CD4-positive, alpha-beta memory T cell (primary cell): ENCODE measurements around the gene LUZP1. TPM values are rescaled to one million over a fixed set of nuclear protein-coding genes. Genes with fewer than 3 reads are reported as not detected.
A peak's percentile ranks its signal among the peaks of the same experiment; 100 is the strongest.

Experiments
- CTCF ChIA-PET: fragments of 350-600 bp; sonication (Branson Sonifier 250); formaldehyde crosslinking; loops from one replicate; lab custom pipeline; 2021; ENCODE audit warnings: inconsistent platforms; ENCODE audit not compliant: partially characterized antibody; lab: Charles Lee
- POLR2A ChIA-PET: fragments of 350-600 bp; sonication (Branson Sonifier 250); formaldehyde crosslinking; loops from one replicate; lab custom pipeline; 2021; ENCODE audit not compliant: partially characterized antibody; lab: Charles Lee
- DNase-seq, 5 donors: peaks; one replicate each; pipeline versions ENCODE4 v3.0.0 to v3.0.0-alpha.2; 2020 to 2022; ENCODE audit warnings: mixed read lengths in 1 of 5
- H3K27ac ChIP-seq: one replicate; pipeline ENCODE4 v1.7.0; 2013; ENCODE audit warnings: low read depth, low read length
- H3K27me3 ChIP-seq: 2 replicates; pipeline ENCODE4 v1.7.0; 2013; ENCODE audit warnings: mild to moderate bottlenecking, low read length, moderate library complexity; ENCODE audit not compliant: insufficient read depth
- H3K36me3 ChIP-seq: 2 replicates; pipeline ENCODE4 v1.7.0; 2013; ENCODE audit warnings: mild to moderate bottlenecking, low read length, moderate library complexity; ENCODE audit not compliant: insufficient read depth
- H3K4me1 ChIP-seq: 2 replicates; pipeline ENCODE4 v1.7.0; 2013; ENCODE audit warnings: mild to moderate bottlenecking, low read length, moderate library complexity; ENCODE audit not compliant: insufficient read depth
- H3K4me3 ChIP-seq, 2 donors: one replicate each; pipeline ENCODE4 v1.7.0; 2013; ENCODE audit warnings: low read length in 2 of 2, mild to moderate bottlenecking in 1 of 2
- H3K9me3 ChIP-seq, 2 donors: one replicate each; pipeline ENCODE4 v1.7.0; 2013; ENCODE audit warnings: low read length in 2 of 2, control low read depth in 1 of 2; ENCODE audit not compliant: control insufficient read depth in 1 of 2
- H3K27ac Mint-ChIP-seq, 7 donors: one replicate each; pipeline ENCODE4 v1.8.0; 2020 to 2021; ENCODE audit warnings: mixed read lengths in 7 of 7, mild to moderate bottlenecking in 6 of 7, inconsistent platforms in 3 of 7, moderate library complexity in 3 of 7
- H3K27me3 Mint-ChIP-seq, 2 donors: one replicate each; pipeline ENCODE4 v1.8.0; 2020 to 2021; ENCODE audit warnings: mixed read lengths in 2 of 2
- H3K36me3 Mint-ChIP-seq, 2 donors: one replicate each; pipeline ENCODE4 v1.8.0; 2020 to 2021; ENCODE audit warnings: mixed read lengths in 2 of 2, inconsistent platforms in 1 of 2, mild to moderate bottlenecking in 1 of 2
- H3K4me1 Mint-ChIP-seq, 4 donors: one replicate each; pipeline ENCODE4 v1.8.0; 2020 to 2021; ENCODE audit warnings: mixed read lengths in 4 of 4, mild to moderate bottlenecking in 1 of 4
- H3K4me3 Mint-ChIP-seq, 8 donors: one replicate each; pipeline ENCODE4 v1.8.0; 2020 to 2021; ENCODE audit warnings: mixed read lengths in 8 of 8, mild to moderate bottlenecking in 7 of 8, moderate library complexity in 6 of 8, inconsistent platforms in 3 of 8
- H3K9me3 Mint-ChIP-seq, 8 donors: one replicate each; pipeline ENCODE4 v1.8.0; 2020 to 2021; ENCODE audit warnings: mixed read lengths in 8 of 8, mild to moderate bottlenecking in 5 of 8, inconsistent platforms in 3 of 8, moderate library complexity in 1 of 8
- intact Hi-C: fragments of 100-400 bp; cut with micrococcal nuclease; formaldehyde crosslinking; loops from one replicate; pipeline ENCODE4 v1.15.1; 2023
- polyA plus RNA-seq, 2 donors: library from polyadenylated mRNA; unstranded; fragments of 300-500 nt; fragmentation: Illumina TruSeq; gene quantifications; one replicate each; pipeline ENCODE4 v1.2.3, GENCODE V29; 2021
- total RNA-seq, 2 experiments: library from RNA; stranded (reverse); gene quantifications; one replicate each; pipeline ENCODE4 v1.2.3, GENCODE V29; 2021

The LUZP1 gene
- total and polyA plus RNA-seq, 4 experiments from 2014 or later: 11.6 to 39.3 (median 26.3) TPM

DNA sequence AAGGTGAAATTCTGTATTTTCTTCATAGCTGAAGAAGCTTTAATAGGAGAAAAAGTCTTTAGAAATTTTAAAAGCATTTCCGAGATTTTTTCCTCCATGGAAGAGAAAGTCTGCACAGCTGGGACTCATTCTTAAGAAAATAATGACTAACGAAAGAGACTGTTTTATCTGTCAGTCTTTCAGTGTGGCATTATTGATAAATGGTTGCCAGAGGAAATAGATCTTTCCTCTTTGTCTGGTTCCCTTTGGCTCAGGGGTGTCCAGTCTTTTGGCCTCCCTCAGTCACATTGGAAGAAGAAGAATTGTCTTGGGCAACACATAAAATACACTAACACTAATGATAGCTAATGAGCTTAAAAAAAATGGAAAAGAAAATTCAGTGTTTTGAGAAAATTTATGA is 99.5 kb downstream of the LUZP1 start:
- no peak overlapping the region for H3K27ac Mint-ChIP-seq
- DNase-seq: no peak
- H3K4me1 ChIP-seq: no peaks in the 10 kb centered on the region
- ChIA-PET POLR2A (interaction anchor here (1.3 kb wide), 1 partner anchor 11 kb away, joined by 3 read pairs; no protein-coding TSS in a partner anchor), CTCF (interaction anchor here (1.0 to 1.3 kb wide), 2 partner anchors 31 to 115 kb away, joined by 4 read pairs; no protein-coding TSS in a partner anchor)
- H3K27me3 ChIP-seq: no peaks in the 10 kb centered on the region
- H3K27ac ChIP-seq: no peak overlapping the region
- H3K9me3 ChIP-seq: no peaks in the 10 kb centered on the region
- peaks cover 0 to 3% (median under 1%) of the 10 kb centered on the region in 4 donors for H3K4me1 Mint-ChIP-seq
- no peaks in the 10 kb centered on the region for H3K9me3 Mint-ChIP-seq
- intact Hi-C loops: no loop called here
- peaks cover 49 to 85% of the 10 kb centered on the region in 2 donors for H3K36me3 Mint-ChIP-seq
- peaks cover 50% of the 10 kb centered on the region for H3K36me3 ChIP-seq
- no peaks in the 10 kb centered on the region for H3K27me3 Mint-ChIP-seq
- H3K4me3 Mint-ChIP-seq: no peak overlapping the region
- no peak overlapping the region for H3K4me3 ChIP-seq

DNA sequence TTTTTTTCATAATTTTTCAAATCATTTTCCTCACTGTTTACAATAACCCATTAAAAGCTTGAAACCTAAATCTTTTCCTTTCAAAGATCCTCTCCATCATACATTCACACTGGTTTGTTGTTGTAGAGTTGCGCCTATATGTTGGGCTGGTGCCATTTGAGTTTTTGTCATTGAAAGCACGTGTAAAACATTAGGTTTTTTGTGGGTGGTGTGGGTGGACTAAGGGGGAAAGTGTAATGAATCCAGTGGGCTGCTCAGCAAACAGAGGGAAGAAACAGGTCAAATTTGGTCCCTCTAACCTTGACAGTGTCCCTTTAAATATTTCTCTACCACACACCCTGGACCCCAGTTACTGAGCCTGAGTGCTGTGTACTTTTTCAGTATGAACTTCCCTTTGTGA is 102.6 kb downstream of the LUZP1 start:
- Histone ChIP-seq H3K4me3 (no peak overlapping the region), H3K9me3 (no peaks in the 10 kb centered on the region), H3K27ac (no peak overlapping the region), H3K27me3 (no peaks in the 10 kb centered on the region), H3K36me3 (peaks cover 42% of the 10 kb centered on the region), H3K4me1 (no peaks in the 10 kb centered on the region)
- H3K36me3 Mint-ChIP-seq: peaks cover 35 to 74% of the 10 kb centered on the region in 2 donors
- H3K27me3 Mint-ChIP-seq: no peaks in the 10 kb centered on the region
- ChIA-PET POLR2A (no interaction called here), CTCF (interaction anchor here (1.0 kb wide), 1 partner anchor 33 kb away, joined by 3 read pairs; no protein-coding TSS in a partner anchor)
- peak overlapping the region in 2 of 7 donors; percentile 36 to 40 for H3K27ac Mint-ChIP-seq
- H3K9me3 Mint-ChIP-seq: no peaks in the 10 kb centered on the region
- no peak for DNase-seq
- peaks cover 0 to 3% (median 0%) of the 10 kb centered on the region in 4 donors for H3K4me1 Mint-ChIP-seq
- H3K4me3 Mint-ChIP-seq: no peak overlapping the region
- intact Hi-C loops: no loop called here

DNA sequence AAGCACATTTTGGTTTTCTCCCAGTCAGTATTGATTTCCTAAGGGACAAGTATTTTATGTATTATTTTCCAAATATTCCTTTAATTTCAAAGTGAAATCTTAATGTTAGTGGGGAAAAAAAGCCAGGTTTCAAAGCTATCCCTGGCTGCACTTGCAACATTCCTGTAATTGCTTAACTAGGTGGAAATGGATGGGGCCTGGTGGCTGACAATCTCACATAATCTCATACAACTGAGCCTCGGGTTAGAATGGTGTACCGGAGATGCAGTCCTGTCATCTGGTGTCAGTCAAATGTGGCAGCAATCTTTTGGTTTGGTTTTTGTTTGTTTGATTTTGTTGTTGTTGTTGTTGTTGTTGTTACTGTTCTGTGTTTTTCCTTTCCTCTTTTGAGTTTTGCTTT is 103.3 kb downstream of the LUZP1 start:
- POLR2A ChIA-PET: no interaction called here
- Mint-ChIP-seq H3K27me3 (no peaks in the 10 kb centered on the region), H3K36me3 (peaks cover 38 to 77% of the 10 kb centered on the region in 2 donors), H3K9me3 (no peaks in the 10 kb centered on the region), H3K4me3 (no peak overlapping the region), H3K4me1 (peaks cover 0 to 4% (median under 1%) of the 10 kb centered on the region in 4 donors), H3K27ac (peak overlapping the region in 3 of 7 donors; percentile 12 to 88 (median 36))
- no peak for DNase-seq
- intact Hi-C loops: no loop called here
- Histone ChIP-seq H3K4me1 (no peaks in the 10 kb centered on the region), H3K27ac (no peak overlapping the region), H3K27me3 (no peaks in the 10 kb centered on the region), H3K9me3 (no peaks in the 10 kb centered on the region), H3K4me3 (no peak overlapping the region), H3K36me3 (peaks cover 45% of the 10 kb centered on the region)
- CTCF ChIA-PET: no interaction called here

DNA sequence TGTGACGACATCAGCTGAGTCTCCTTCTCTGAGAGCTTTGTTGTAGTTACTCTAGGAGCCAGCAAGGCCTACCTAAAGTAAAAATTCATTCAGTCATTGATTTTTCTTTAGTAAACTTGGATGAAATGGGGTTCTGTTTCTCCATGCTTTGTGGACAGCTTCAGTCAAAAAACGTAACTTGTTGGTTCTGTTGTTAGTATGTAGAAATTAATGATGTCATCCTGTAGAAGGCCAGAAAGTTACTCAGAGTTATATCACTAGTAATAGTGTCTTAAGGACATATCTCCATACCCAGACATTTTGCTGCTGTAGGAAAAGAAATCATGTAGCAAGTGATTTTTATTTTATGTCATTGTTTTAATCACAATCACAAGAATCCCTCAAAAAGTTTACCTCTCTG is 106.4 kb downstream of the LUZP1 start:
- Mint-ChIP-seq H3K4me1 (peaks cover 0 to 4% (median under 1%) of the 10 kb centered on the region in 4 donors), H3K27ac (no peak overlapping the region), H3K9me3 (no peaks in the 10 kb centered on the region), H3K36me3 (peaks cover 43 to 78% of the 10 kb centered on the region in 2 donors), H3K4me3 (no peak overlapping the region), H3K27me3 (no peaks in the 10 kb centered on the region)
- no peak overlapping the region for H3K4me3 ChIP-seq
- peaks cover 45% of the 10 kb centered on the region for H3K36me3 ChIP-seq
- no peaks in the 10 kb centered on the region for H3K27me3 ChIP-seq
- H3K27ac ChIP-seq: no peak overlapping the region
- no peaks in the 10 kb centered on the region for H3K9me3 ChIP-seq
- ChIA-PET POLR2A (no interaction called here), CTCF (no interaction called here)
- intact Hi-C loops: no loop called here
- no peaks in the 10 kb centered on the region for H3K4me1 ChIP-seq
- DNase-seq: no peak

DNA sequence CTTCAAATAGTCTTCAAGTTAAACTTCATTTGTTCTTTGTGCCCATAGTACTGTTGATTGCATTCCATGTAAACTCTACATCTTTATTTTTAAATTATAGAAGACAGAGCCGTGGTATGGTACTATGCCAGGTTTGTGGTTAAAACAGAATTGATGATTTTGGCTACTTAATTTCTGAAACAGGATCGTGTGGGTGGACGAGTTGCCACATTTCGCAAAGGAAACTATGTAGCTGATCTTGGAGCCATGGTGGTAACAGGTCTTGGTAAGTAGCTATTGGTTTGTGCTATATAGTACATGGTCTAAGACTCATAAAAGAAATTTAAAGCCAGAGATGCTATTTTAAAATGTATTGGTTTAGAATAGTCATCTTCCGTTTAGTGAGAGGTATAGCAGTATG is 111.4 kb downstream of the LUZP1 start:
- ChIA-PET CTCF (interaction anchor here (1.9 kb wide), 1 partner anchor 10 kb away, joined by 5 read pairs; no protein-coding TSS in a partner anchor), POLR2A (no interaction called here)
- H3K4me1 Mint-ChIP-seq: peaks cover 0 to 2% (median under 1%) of the 10 kb centered on the region in 4 donors
- Histone ChIP-seq H3K36me3 (peaks cover 49% of the 10 kb centered on the region), H3K4me1 (no peaks in the 10 kb centered on the region), H3K9me3 (no peaks in the 10 kb centered on the region), H3K27me3 (no peaks in the 10 kb centered on the region), H3K27ac (no peak overlapping the region), H3K4me3 (no peak overlapping the region)
- intact Hi-C loops: no loop called here
- H3K4me3 Mint-ChIP-seq: no peak overlapping the region
- H3K27me3 Mint-ChIP-seq: no peaks in the 10 kb centered on the region
- DNase-seq: no peak
- no peaks in the 10 kb centered on the region for H3K9me3 Mint-ChIP-seq
- H3K27ac Mint-ChIP-seq: no peak overlapping the region
- peaks cover 43 to 75% of the 10 kb centered on the region in 2 donors for H3K36me3 Mint-ChIP-seq

DNA sequence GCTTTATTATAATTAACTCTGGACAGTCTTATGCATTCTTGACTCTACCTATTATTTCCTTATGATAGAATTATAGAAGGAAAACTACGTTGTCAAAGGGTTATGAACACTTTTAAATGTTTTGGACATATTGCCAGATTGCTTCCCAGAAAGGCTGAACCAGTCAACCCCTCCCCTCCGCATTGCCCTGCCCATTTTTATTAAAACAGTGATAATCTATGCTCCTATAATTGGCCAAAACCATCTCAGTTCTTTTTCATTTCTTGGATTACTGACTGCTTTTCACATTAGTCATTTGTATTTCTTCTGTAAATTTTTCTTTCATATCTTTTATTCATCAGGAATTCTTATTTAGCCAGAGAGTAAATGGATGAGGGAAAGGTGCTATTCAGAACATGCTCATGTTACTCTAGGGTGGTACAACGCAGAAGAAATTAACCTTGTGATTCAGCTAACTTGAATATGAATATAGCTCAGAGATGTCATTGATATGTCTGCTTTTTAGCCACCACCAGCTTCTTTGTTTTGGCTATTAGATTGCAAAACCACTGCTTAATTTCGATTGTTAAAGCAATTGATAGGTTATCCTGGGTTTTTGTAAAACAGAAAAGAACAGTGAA is 117.3 kb downstream of the LUZP1 start:
- H3K4me1 Mint-ChIP-seq: peaks cover 0 to 6% (median 0%) of the 10 kb centered on the region in 4 donors
- Histone ChIP-seq H3K9me3 (no peaks in the 10 kb centered on the region), H3K4me1 (no peaks in the 10 kb centered on the region), H3K4me3 (no peak overlapping the region), H3K27ac (no peak overlapping the region), H3K27me3 (no peaks in the 10 kb centered on the region), H3K36me3 (peaks cover 11% of the 10 kb centered on the region)
- H3K4me3 Mint-ChIP-seq: no peak overlapping the region
- H3K27ac Mint-ChIP-seq: peak overlapping the region in 3 of 7 donors; percentile 1 to 71 (median 46)
- peaks cover 23 to 40% of the 10 kb centered on the region in 2 donors for H3K36me3 Mint-ChIP-seq
- H3K9me3 Mint-ChIP-seq: no peaks in the 10 kb centered on the region
- intact Hi-C loops: no loop called here
- ChIA-PET CTCF (no interaction called here), POLR2A (no interaction called here)
- H3K27me3 Mint-ChIP-seq: no peaks in the 10 kb centered on the region
- no peak for DNase-seq

DNA sequence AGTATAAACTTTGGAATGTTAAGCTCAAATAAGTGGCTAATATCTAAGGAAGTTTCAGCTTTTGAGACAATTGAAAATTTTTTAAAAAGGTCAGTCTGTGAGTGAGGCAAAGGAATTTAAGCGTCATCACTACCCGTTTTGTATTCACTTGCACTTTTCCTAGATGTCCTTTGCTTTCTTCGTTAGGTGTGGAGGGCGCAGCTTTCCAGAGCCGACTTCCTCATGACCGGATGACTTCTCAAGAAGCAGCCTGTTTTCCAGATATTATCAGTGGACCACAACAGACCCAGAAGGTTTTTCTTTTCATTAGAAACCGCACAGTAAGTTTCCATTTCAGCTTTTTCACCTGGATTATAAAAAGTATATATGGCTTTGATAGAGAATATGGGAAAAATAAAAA is 118.5 kb downstream of the LUZP1 start:
- H3K4me3 Mint-ChIP-seq: no peak overlapping the region
- H3K9me3 Mint-ChIP-seq: no peaks in the 10 kb centered on the region
- no peaks in the 10 kb centered on the region for H3K27me3 ChIP-seq
- H3K4me1 Mint-ChIP-seq: peaks cover 7 to 12% (median 9%) of the 10 kb centered on the region in 4 donors
- no peak overlapping the region for H3K27ac Mint-ChIP-seq
- H3K27ac ChIP-seq: no peak overlapping the region
- peaks cover 11% of the 10 kb centered on the region for H3K36me3 ChIP-seq
- no peaks in the 10 kb centered on the region for H3K9me3 ChIP-seq
- H3K4me3 ChIP-seq: no peak overlapping the region
- intact Hi-C loops: no loop called here
- peaks cover 20 to 42% of the 10 kb centered on the region in 2 donors for H3K36me3 Mint-ChIP-seq
- CTCF ChIA-PET: no interaction called here
- DNase-seq: no peak
- POLR2A ChIA-PET: no interaction called here
- H3K4me1 ChIP-seq: peaks cover 9% of the 10 kb centered on the region
- no peaks in the 10 kb centered on the region for H3K27me3 Mint-ChIP-seq
